ENCODE results near the gene ADM5.
A peak's percentile ranks its signal among the peaks of the same experiment; 100 is the strongest.

Gene ADM5

DNA sequence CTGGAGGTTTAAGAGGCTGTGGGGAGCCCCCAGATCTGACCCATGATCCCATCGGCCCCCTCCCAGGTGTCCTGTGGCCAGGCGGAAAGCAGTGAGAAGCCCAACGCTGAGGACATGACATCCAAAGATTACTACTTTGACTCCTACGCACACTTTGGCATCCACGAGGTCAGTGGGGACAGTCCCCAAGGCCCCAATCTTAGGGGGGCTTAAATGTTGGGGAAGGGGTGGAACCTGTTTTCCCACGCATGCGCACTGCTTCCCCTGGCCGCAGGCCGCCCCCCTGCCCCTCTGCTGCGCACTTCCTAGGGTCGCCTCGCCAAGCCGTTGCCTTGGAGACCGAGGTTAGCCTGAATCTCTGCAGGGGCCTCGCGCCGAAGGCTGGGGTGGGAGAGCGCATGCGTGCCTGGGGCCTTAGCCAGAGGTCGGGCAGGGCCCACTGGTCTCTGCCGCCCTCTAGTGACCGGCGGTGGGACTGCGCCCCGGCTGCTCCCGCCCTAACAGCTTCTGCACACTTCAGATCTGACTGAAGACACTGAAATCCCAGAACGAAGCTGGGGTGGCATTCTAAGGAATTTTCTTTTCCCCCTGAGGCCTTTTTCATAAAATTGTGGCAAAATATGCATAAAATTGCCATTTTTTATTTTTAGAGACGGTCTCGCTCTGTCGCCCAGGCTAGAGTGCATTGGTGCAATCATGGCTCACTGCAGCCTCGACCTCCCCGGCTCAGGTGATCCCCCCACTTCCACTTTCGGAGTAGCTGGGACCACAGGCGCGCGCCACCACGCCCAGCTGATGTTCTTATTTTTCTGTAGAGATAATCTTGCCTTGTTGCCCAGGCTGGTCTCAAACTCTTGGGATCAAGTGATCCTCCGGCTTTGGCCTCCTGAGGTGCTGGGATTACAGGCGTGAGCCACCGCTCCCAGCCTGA, 8.7 kb upstream of the ADM5 start:
- DNase-seq, result peak; percentile 74 to 75

GRCh38 chr19:49681830-49682229, 7.6 kb upstream of the ADM5 start:
- no peak for DNase-seq

DNA sequence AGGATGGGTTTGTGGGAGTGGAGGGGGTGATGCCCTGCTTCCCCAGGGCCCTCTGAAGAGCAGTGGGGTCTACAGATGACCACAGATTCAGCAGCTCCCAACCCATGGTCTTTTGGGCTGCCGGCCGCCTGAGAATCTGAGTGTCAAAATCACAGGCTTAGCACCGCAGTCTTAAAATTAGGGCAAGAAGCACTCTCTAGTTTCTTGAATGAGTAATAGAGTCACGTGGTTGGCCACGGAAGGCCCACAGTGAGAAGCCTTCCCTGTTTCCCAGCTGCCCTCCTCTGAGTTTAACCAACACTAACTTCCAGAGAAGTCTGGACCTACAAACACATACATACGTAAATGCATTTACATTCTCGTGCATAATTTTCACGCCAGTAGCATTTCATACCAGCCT, 7.1 kb upstream of the ADM5 start:
- DNase-seq, result no peak

GRCh38 chr19:49683814-49684250, 5.6 kb upstream of the ADM5 start:
- DNase-seq, result no peak

GRCh38 chr19:49684251-49684982, 5.0 kb upstream of the ADM5 start:
- DNase-seq, result no peak

- DNase-seq, result no peak
Observed at GRCh38 chr19:49684983-49685553, 4.3 kb upstream of the ADM5 start.

DNA sequence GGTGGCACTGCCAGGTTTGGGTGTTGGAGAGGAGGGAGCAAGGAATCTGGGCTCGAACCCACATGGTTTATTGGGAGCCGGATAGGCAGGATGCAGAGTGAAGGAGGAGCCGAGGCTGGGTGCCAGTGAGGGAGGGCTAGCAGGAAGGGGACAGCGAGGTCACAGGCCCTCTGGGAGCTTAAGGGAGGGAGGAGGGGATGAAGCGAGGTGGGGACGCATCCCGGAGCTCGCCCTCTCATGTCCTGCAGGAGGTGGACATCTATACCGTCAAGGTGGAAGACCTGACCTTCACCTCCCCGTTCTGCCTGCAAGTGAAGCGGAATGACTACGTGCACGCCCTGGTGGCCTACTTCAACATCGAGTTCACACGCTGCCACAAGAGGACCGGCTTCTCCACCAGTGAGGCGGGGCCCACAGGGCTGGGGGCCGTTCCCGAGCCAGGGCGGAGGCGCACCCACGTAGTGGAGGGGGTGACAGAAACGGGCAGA, 3.5 kb upstream of the ADM5 start:
- no peak for DNase-seq

- no peak for DNase-seq
Observed at GRCh38 chr19:49686503-49687088, 2.8 kb upstream of the ADM5 start.

GRCh38 chr19:49687150-49687549, 2.2 kb upstream of the ADM5 start:
- no peak for DNase-seq

DNA sequence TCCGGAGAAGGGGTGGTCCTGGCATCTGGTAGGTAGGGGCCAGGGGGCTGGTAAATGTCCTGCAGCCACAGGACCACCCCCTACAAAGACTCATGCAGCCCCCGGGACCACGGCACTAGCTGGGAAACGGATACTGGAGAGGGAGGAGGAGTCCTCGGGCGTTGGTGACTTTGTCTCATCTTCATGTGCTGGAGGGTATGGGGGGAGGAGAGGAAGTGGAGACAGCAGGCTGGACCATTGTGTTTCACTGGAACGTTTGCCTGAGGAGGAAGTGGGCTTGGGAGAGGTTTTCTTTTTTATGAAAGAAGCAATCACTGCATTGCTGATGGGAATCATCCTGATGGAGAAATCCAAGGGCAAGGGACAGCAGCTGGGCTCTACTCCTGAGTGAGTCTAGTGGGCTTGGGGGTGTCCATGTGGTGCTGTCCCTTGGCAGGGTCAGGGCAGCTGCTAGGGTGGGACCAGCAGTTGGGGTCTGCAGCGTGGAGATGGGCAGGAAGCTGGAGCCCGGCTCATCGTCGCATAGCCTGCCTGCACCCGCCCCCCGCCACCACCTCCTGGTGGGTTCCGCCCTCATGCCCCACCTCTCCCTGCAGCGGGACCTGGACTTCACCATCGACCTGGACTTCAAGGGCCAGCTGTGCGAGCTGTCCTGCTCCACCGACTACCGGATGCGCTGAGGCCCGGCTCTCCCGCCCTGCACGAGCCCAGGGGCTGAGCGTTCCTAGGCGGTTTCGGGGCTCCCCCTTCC, 1.7 kb upstream of the ADM5 start:
- DNase-seq, result no peak

GRCh38 chr19:49688531-49689132, 762 bp upstream of the ADM5 start:
- no peak for DNase-seq

DNA sequence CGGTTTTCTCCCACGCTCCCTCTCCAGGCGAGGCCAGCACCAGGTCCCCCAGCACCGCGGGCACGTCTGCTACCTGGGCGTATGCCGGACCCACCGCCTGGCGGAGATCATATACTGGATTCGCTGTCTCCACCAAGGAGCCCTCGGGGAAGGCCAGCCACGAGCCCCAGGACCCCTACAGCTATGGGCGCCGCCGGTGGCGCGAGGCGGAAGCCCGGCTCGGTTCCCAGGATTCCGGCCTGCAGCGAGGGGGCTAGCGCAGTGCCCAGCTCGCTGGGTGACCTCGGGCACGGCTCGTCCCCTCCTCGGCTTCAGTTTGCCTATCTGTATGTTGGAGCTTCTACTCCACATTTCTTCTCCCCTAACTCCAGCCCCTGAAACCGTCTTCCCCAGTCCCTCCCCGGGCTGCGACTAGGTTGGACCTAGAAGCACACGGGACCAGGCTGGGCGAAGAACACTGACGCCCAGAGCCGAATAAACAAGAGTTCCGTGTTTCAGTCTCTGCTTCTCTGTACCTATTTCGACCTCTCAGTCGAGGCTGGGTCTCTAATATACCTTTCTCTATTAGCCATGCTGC, 773 bp downstream of the ADM5 start:
- DNase-seq, result peak in 1 of 2 donors; percentile 17

GRCh38 chr19:49690656-49691242, 1.4 kb downstream of the ADM5 start, which contains the start of gene CPT1C:
CPT1C (plus strand) TSS chr19:49691116; CDS start chr19:49692253, 1,137 bp downstream.
- DNase-seq, result peak; percentile 83 to 87

DNA sequence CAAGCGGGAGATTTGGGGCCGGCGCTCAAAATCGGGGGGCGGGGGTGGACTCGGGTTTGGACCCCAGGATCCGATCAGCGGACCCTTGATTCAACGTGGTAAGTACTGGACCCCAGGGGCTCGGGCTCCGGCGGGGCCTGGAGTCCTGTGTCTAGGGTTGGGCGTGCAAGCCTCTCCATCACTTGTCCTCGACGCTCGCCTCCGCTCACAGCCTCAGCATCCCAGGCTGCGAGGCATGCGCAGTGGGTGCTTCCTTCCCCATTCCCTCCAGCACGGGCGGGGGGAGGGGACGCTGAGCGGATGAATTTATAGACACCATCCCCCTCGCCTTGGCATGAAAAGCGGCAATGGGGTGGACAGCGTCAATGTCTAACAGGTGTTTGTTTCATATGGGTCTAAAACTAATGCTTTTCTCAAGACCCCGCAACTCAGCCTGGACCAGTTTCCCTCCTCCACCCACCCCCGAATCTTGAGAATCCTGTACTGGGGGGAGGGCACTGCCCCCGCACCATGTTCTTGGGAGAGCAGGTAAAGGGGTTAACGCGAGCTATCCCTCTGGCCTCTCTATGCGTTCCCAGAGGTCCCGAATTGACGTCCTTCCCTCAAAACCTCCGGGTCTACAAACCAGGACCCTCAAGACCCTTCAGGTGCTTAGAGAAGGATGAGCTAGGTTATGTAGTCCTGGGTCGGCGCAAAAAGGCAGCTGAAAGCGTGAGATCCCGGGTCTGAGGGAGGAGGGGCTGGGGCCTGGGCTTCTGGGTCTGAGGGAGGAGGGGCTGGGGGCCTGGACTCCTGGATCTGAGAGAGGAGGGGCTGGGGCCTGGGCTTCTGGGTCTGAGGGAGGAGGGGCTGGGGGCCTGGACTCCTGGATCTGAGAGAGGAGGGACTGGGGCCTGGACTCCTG, 2.1 kb downstream of the ADM5 start:
- DNase-seq, result peak; percentile 29 to 60

DNA sequence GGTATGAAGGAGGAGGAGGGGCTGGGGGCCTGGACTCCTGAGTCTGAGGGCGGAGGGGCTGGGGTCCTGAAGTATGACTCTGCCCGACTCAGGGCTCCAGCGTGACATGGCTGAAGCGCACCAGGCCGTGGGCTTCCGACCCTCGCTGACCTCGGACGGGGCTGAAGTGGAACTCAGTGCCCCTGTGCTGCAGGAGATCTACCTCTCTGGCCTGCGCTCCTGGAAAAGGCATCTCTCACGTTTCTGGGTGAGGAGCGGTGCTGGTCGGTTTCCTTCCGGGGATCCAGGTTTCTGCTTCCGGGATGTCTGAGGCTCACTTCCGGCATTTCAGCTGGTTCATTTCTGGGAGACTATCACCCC, 2.7 kb downstream of the ADM5 start:
- DNase-seq, result peak in 1 of 2 donors; percentile 4

- DNase-seq, result no peak
Observed at GRCh38 chr19:49696115-49696514, 6.7 kb downstream of the ADM5 start.

DNA sequence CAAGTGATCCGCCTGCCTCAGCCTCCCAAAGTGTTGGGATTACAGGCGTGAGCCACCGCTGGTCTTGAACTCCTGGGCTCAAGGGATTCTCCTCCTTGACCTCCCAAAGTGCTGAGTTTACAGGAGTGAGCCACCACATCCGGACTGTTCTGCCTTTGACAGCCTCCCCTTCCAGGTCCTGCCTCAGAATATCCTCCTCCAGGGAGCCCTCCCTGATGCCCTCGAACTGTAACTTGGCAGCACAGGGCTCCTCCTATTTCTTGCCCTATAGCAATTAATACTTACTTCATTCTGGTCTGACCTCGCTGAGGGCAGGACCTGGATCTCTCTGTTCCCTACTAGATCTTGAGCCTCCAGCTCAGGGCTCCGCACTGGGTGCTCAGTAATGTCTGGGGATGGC, 7.5 kb downstream of the ADM5 start:
- no peak for DNase-seq

DNA sequence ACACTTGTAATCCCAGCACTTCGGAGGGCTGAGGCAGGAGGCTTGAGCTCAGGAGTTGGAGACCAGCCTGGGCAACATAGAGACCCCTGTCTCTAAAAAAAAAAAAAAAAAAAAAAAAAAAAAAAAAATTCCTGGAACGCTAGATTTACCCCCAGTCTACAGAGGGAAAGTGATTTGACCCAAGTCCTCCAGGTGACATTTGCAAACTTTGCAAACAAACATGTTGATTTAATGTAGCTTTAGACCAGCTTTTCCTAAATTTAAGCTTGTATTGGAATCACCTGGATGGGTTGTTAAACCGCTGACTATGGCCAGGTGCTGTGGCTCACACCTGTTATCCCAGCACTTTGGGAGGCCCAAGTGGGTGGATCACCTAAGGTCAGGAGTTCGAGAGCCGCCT, 10.0 kb downstream of the ADM5 start:
- DNase-seq, result no peak

DNA sequence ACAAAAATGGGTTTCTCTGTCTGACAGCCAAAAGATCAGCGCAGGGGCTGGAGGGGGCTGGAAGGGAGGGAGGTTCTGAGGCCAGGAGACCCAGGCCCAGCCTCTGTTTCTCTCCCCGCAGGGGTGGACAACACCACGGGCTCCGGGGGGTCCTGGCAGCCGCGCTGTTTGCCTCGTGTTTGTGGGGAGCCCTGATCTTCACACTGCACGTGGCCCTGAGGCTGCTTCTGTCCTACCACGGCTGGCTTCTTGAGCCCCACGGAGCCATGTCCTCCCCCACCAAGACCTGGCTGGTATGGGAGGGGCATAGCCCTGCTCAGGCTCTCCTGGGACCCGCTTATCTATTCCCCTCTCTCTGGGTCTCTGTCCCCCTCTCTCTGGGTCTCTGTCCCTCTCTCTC, 11.2 kb downstream of the ADM5 start:
- no peak for DNase-seq

GRCh38 chr19:49701271-49701786, 11.9 kb downstream of the ADM5 start:
- DNase-seq, result no peak

All from hippocampal formation (tissue), 2 donors.